GM12872 (cell line): Measurements from ENCODE around the gene SKA1.

Experiments
- CTCF ChIP-seq: IDR thresholded peaks from 3 replicates; pipeline ENCODE4 v1.5.1; 2011; ENCODE audit warnings: low read depth, mild to moderate bottlenecking, low read length, moderate library complexity; ENCODE audit not compliant: insufficient read depth

The SKA1 gene

GRCh38 chr18:50395093-50395492, 20.2 kb downstream of the SKA1 start:
- no peak for TF ChIP-seq CTCF

- no peak for TF ChIP-seq CTCF
These were observed 21.3 kb downstream of the SKA1 start for GRCh38 chr18:50396005-50396660.

GRCh38 chr18:50397023-50397422, 22.2 kb downstream of the SKA1 start:
- TF ChIP-seq CTCF = no peak

- no peak for TF ChIP-seq CTCF
These were observed 23.3 kb downstream of the SKA1 start for GRCh38 chr18:50398099-50398498.

- no peak for TF ChIP-seq CTCF
These were observed 24.1 kb downstream of the SKA1 start for GRCh38 chr18:50398947-50399346.

GRCh38 chr18:50399582-50399981, 24.7 kb downstream of the SKA1 start:
- no peak for TF ChIP-seq CTCF

GRCh38 chr18:50401295-50401694, 26.4 kb downstream of the SKA1 start:
- no peak for TF ChIP-seq CTCF
